Retinal pigment epithelial cell (primary cell): ENCODE measurements around the gene HDAC1.
"Not testable (repeated sequence)": the region's sequence is repeated elsewhere in the genome, so short reads cannot be mapped to it uniquely, and the experiment has no call there.

Source experiments
- DNase-seq: peaks from one replicate; pipeline ENCODE4 v3.0.0-alpha.2; 2010; ENCODE audit warnings: low read depth
- H3K4me3 ChIP-seq: 2 replicates; pipeline ENCODE4 v1.5.1; 2011; ENCODE audit warnings: mild to moderate bottlenecking, low read length, control low read depth, moderate library complexity
- CTCF ChIP-seq: conservative IDR thresholded peaks from 2 replicates; pipeline ENCODE4 v1.5.1; 2011; ENCODE audit warnings: low read depth, low read length, control low read depth, inconsistent platforms

The HDAC1 gene

GRCh38 chr1:32276032-32276782 is 15.7 kb upstream of the HDAC1 start:
- no peak overlapping the region for H3K4me3 ChIP-seq
- DNase-seq, result no peak
- TF ChIP-seq CTCF, result no peak

- H3K4me3 ChIP-seq, DNase-seq: not testable (repeated sequence)
Observed at GRCh38 chr1:32284777-32285176, 7.1 kb upstream of the HDAC1 start.

- DNase-seq, result no peak
- no peak overlapping the region for H3K4me3 ChIP-seq
- no peak for TF ChIP-seq CTCF
Observed at GRCh38 chr1:32285658-32286057, 6.2 kb upstream of the HDAC1 start.

GRCh38 chr1:32286763-32287162 is 5.1 kb upstream of the HDAC1 start:
- no peak for TF ChIP-seq CTCF
- H3K4me3 ChIP-seq, result no peak overlapping the region

GRCh38 chr1:32289256-32289655 is 2.6 kb upstream of the HDAC1 start:
- no peak overlapping the region for H3K4me3 ChIP-seq
- DNase-seq, result no peak
- TF ChIP-seq CTCF, result no peak

More at GRCh38 chr1:32286763-32287162, 5.1 kb upstream of the HDAC1 start:
- no peak for DNase-seq

- peak overlapping the region; percentile 94 for H3K4me3 ChIP-seq
- no peak for DNase-seq
- TF ChIP-seq CTCF, result no peak
Observed at GRCh38 chr1:32291145-32291707, 657 bp upstream of the HDAC1 start.

GRCh38 chr1:32298211-32298610 is 6.3 kb downstream of the HDAC1 start:
- not testable (repeated sequence) for DNase-seq, H3K4me3 ChIP-seq

GRCh38 chr1:32299327-32299726 is 7.4 kb downstream of the HDAC1 start:
- no peak for DNase-seq
- H3K4me3 ChIP-seq, result no peak overlapping the region
- no peak for TF ChIP-seq CTCF
